Tibial nerve (tissue), 4 donors: ENCODE results near the gene MECP2. TPM values are rescaled to one million over a fixed set of nuclear protein-coding genes. Genes with fewer than 3 reads are reported as not detected.

Source experiments
- DNase-seq, 2 donors: peaks; one replicate each; pipeline ENCODE4 v3.0.0-alpha.2; 2019; ENCODE audit warnings: low spot score in 2 of 2
- H3K27ac ChIP-seq, 4 donors: fragments of 200-600 bp; sonication (generic) in 3 of 4; one replicate each; pipeline ENCODE4 v1.5.1; 2017 to 2019; ENCODE audit warnings: mild to moderate bottlenecking in 1 of 4
- H3K27me3 ChIP-seq, 2 donors: fragments of 200-600 bp; sonication (generic) in 1 of 2; one replicate each; pipeline versions ENCODE4 v1.5.1 to v1.6.0; 2017 to 2019
- H3K36me3 ChIP-seq, 3 donors: fragments of 200-600 bp; sonication (generic); one replicate each; pipeline ENCODE4 v1.5.1; 2018 to 2019
- H3K4me1 ChIP-seq, 4 donors: fragments of 200-600 bp; sonication (generic) in 3 of 4; one replicate each; pipeline ENCODE4 v1.5.1; 2017 to 2019
- H3K4me3 ChIP-seq, 4 donors: fragments of 200-600 bp; sonication (generic) in 3 of 4; one replicate each; pipeline ENCODE4 v1.5.1; 2017 to 2019; ENCODE audit warnings: mild to moderate bottlenecking in 1 of 4, moderate library complexity in 1 of 4
- H3K9me3 ChIP-seq, 4 donors: fragments of 200-600 bp; sonication (generic) in 3 of 4; one replicate each; pipeline ENCODE4 v1.5.1; 2017 to 2019
- EP300 ChIP-seq, 2 donors: sonication (generic); formaldehyde crosslinking; IDR thresholded peaks; one replicate each; pipeline ENCODE4 v1.6.1; 2017; ENCODE audit warnings: antibody characterized with exemption in 2 of 2, mild to moderate bottlenecking in 1 of 2
- POLR2A ChIP-seq, 2 donors: fragments of 450-650 bp; IDR thresholded peaks; one replicate each; pipeline ENCODE4 v1.6.1; 2017; ENCODE audit warnings: antibody characterized with exemption in 2 of 2, mild to moderate bottlenecking in 2 of 2, moderate library complexity in 2 of 2
- WGBS, 2 donors: methylation state at CpG; one replicate each; pipeline ENCODE4 v1.1.5; 2018; 5-methylcytosine and 5-hydroxymethylcytosine counted together
- total RNA-seq, 4 donors: library from RNA; depleted of rRNA; stranded (reverse); fragments of >200 nt; gene quantifications; one replicate each; pipeline ENCODE4 v1.1.0, GENCODE V29; 2016
- TF ChIP-seq, protein P1 (sequence below), 5 experiments: fragments of 200-600 bp in 3 of 5; fragments of 450-650 bp in 2 of 5; sonication (generic) in 3 of 5; IDR thresholded peaks; one replicate each; pipeline ENCODE4 v1.5.1; 2016 to 2019; ENCODE audit warnings: antibody characterized with exemption in 5 of 5, mild to moderate bottlenecking in 3 of 5, moderate library complexity in 2 of 5

MECP2 gene
- total RNA-seq, 4 donors from 2014 or later, result 71.6 to 96.5 (median 83.1) TPM

DNA sequence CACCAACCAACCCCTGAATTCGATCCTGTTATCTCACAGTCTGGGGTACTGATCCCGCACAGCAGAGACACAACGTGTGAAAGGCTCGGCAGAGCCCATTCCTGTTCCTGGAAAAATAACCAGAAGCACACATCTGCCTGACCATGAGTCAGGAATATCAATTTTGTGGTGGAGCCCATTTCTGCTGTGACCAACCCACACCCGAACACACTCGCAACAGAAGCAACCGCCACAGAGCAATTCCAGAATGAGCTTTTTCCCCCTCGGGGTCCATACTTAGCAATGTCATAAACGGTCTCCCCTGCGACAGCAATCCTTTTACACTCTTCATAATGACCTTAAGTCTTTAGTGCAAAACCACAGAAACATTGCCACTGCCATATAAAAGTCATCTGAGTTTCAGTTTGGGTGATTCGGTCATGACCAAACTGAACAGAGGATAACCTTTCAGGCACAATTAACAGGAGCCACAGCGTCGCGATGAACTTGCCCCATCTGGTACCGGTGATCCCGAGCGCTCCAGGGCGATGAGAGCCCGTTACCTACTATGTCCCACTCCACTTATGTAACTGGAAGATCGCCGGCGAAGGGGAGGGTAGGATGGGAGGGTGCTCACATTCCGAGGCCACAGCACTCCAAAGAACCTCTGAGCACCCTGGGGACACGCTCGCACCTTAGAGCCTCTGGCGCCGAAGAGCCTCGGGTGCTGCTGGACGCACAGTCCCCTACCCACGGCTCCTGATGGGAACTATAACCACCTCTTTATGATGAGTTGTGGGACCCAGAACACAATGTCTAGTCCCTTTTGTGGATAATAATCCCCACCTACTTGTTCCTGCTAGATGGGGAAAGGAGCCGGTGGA lies 1.1 kb downstream of the MECP2 start:
- DNase-seq, result no peak
- H3K36me3 ChIP-seq, result no peaks in the 10 kb centered on the region
- H3K27ac ChIP-seq, result peak overlapping the region; percentile 95 to 98 (median 97)
- peaks cover 0 to 45% (median 15%) of the 10 kb centered on the region in 4 donors for H3K4me1 ChIP-seq
- no peaks in the 10 kb centered on the region for H3K9me3 ChIP-seq
- no peak for TF ChIP-seq POLR2A (IDR thresholded peaks at IDR 0.05)
- TF ChIP-seq EP300 (IDR thresholded peaks at IDR 0.05), result peak in 1 of 2 donors; percentile 2
- peak overlapping the region; percentile 49 to 82 (median 66) for H3K4me3 ChIP-seq
- H3K27me3 ChIP-seq, result no peaks in the 10 kb centered on the region
- WGBS, 2 donors, result 4 to 54% methylated on average over 24 to 31 of the region's 31 CpGs

DNA sequence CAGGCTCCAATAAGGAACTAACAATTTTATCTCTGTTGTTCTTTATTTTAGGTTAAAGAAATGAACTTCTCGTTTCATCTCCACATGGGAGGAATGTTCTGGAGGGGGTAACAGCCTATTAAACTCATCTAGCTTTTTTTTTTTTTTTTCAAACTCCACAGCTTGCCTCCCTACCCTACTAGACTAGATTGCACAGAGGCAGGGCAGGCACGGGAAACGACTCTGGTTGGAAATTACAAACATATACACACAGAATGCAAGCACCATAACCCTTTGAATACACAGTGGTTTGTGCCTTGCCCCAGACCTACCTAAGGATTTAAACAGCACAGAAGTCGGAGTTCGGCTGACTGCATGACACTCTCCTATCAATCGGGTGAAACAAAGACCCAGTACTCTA lies 2.7 kb downstream of the MECP2 start:
- Histone ChIP-seq H3K4me1 (peaks cover 0 to 56% (median 15%) of the 10 kb centered on the region in 4 donors), H3K4me3 (no peak overlapping the region), H3K36me3 (no peaks in the 10 kb centered on the region), H3K27ac (peak overlapping the region in 3 of 4 donors; percentile 34 to 97 (median 95)), H3K9me3 (no peaks in the 10 kb centered on the region), H3K27me3 (no peaks in the 10 kb centered on the region)
- WGBS, 2 donors, result 18 to 46% methylated on average over 6 of the region's 6 CpGs
- TF ChIP-seq POLR2A (IDR thresholded peaks at IDR 0.05), result no peak
- TF ChIP-seq, protein P1, sequence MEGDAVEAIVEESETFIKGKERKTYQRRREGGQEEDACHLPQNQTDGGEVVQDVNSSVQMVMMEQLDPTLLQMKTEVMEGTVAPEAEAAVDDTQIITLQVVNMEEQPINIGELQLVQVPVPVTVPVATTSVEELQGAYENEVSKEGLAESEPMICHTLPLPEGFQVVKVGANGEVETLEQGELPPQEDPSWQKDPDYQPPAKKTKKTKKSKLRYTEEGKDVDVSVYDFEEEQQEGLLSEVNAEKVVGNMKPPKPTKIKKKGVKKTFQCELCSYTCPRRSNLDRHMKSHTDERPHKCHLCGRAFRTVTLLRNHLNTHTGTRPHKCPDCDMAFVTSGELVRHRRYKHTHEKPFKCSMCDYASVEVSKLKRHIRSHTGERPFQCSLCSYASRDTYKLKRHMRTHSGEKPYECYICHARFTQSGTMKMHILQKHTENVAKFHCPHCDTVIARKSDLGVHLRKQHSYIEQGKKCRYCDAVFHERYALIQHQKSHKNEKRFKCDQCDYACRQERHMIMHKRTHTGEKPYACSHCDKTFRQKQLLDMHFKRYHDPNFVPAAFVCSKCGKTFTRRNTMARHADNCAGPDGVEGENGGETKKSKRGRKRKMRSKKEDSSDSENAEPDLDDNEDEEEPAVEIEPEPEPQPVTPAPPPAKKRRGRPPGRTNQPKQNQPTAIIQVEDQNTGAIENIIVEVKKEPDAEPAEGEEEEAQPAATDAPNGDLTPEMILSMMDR (IDR thresholded peaks at IDR 0.05), result no peak
- no peak for TF ChIP-seq EP300 (IDR thresholded peaks at IDR 0.05)
- no peak for DNase-seq

DNA sequence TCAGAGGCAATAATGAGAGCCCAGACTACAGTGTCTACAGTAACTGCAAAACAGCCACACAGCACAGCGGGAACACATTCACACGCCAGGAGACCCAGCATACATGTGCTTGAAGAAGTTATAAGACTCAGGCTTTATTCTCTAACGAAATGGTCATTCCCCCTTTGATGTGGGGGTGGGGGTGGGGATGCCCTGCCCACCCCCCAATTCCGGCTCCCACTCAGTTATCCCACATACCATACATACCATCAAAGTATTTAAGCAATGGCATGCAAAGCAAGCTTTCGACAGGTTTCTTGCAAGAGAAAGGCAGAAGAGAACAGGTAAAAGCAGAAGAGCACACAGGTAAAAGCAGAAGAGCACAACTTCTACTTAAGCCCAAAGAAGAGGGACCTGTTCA lies 3.6 kb downstream of the MECP2 start:
- WGBS, 2 donors, result 40 to 62% methylated on average over 5 of the region's 5 CpGs
- H3K4me1 ChIP-seq, result peaks cover 0 to 56% (median 17%) of the 10 kb centered on the region in 4 donors
- peak overlapping the region in 2 of 4 donors; percentile 57 to 95 for H3K27ac ChIP-seq
- TF ChIP-seq, protein P1 (IDR thresholded peaks at IDR 0.05), result no peak
- TF ChIP-seq EP300 (IDR thresholded peaks at IDR 0.05) (no peak), POLR2A (IDR thresholded peaks at IDR 0.05) (no peak)
- H3K4me3 ChIP-seq, result peak overlapping the region in 1 of 4 donors; percentile 12
- no peaks in the 10 kb centered on the region for H3K9me3 ChIP-seq
- no peaks in the 10 kb centered on the region for H3K27me3 ChIP-seq
- DNase-seq, result no peak
- H3K36me3 ChIP-seq, result no peaks in the 10 kb centered on the region

DNA sequence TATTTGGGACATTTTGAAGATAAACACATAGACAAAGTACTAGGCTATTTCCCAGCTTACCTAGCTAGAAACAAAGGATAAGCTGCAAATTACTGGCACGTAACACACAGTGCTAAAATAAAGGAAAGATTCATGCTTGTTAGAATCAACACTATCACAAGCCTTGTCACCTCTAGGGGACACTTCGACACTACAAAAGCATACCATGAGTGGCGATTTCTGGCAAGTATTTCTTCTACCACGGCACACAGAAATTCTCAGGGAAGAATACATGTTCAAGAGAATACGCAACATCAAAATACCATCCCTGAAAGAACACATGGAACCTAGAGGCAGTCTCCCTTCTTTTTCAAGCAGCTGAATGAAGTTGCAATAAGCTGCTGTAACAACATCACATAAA lies 5.1 kb downstream of the MECP2 start:
- Histone ChIP-seq H3K27ac (peak overlapping the region in 2 of 4 donors; percentile 57 to 79), H3K9me3 (no peaks in the 10 kb centered on the region), H3K27me3 (no peaks in the 10 kb centered on the region), H3K4me3 (no peak overlapping the region), H3K4me1 (peaks cover 0 to 52% (median 17%) of the 10 kb centered on the region in 4 donors), H3K36me3 (no peaks in the 10 kb centered on the region)
- no peak for DNase-seq
- WGBS, 2 donors, result 47 to 65% methylated on average over 5 of the region's 5 CpGs
- TF ChIP-seq, protein P1 (IDR thresholded peaks at IDR 0.05), result no peak
- no peak for TF ChIP-seq POLR2A (IDR thresholded peaks at IDR 0.05)
- no peak for TF ChIP-seq EP300 (IDR thresholded peaks at IDR 0.05)

DNA sequence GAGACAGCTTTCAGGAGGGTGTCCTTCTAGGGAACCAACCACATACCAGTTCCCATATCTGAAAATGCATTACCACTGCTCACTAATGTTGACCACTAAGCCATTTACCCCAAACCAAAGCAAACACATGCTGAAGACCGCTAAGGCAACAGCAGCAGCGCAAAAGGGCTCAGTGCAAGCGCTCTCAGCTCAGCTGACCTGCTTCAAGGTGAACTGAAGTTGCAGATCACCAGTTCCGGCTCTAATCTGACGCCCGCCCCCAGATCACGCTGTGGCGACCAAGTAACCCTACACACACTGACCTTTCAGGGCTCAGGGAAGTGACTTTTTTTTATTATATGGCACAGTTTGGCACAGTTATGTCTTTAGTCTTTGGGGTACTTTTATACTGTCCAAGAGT lies 5.8 kb downstream of the MECP2 start:
- no peak for DNase-seq
- Histone ChIP-seq H3K4me1 (peaks cover 0 to 52% (median 17%) of the 10 kb centered on the region in 4 donors), H3K27ac (peak overlapping the region in 2 of 4 donors; percentile 57 to 79), H3K9me3 (no peaks in the 10 kb centered on the region), H3K4me3 (no peak overlapping the region), H3K36me3 (no peaks in the 10 kb centered on the region), H3K27me3 (no peaks in the 10 kb centered on the region)
- TF ChIP-seq EP300 (IDR thresholded peaks at IDR 0.05), result no peak
- no peak for TF ChIP-seq POLR2A (IDR thresholded peaks at IDR 0.05)
- TF ChIP-seq, protein P1 (IDR thresholded peaks at IDR 0.05), result no peak
- 73 to 80% methylated on average over 8 of the region's 8 CpGs for WGBS, 2 donors
